ENCODE results near the gene CABYR.

CABYR gene

DNA sequence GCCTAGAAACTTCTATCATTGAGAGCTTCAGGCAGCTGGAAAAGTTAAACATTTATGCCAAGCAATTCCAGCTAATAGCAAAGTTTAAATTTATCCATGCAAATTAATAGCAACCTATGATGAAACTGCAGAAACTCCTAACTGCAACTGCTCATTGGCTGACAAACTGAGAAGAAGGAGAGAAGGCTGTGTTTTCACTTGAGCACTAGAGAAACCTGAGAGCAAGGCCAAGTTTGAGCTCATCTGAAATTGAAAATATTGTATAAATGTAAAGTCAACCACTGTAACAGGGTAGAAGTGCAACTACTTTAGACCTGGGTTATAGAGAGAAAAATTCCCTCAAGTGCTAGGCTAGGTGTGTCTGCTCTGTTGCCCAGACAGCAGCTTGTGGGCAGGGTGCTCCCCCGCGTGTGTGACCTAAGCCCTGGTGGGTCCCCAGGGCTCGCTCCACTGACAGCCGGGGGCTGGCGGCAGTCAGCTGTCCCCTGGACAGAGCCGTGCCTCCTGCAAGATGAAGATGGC, 50.2 kb downstream of the CABYR start:
- Histone ChIP-seq H3K36me3 (replicated peaks; ENCODE audit: insufficient read depth, low read length) (no peaks in the 10 kb centered on the region), H4K20me1 (ENCODE audit: insufficient read depth, low read length) (no peaks in the 10 kb centered on the region), H2AFZ (ENCODE audit: low read length) (no peak overlapping the region; the same call in 1 of the 2 replicates), H3K4me1 (ENCODE audit: low read length) (peaks cover 41% of the 10 kb centered on the region), H3K27ac (ENCODE audit: low read length) (peak overlapping the region; percentile 70), H3K4me2 (ENCODE audit: low read depth, low read length) (peak overlapping the region; percentile 72), H3K27me3 (replicated peaks; ENCODE audit: insufficient read depth, low read length) (no peaks in the 10 kb centered on the region), H3F3A (ENCODE audit: insufficient read depth, low read length) (peaks cover 37% of the 10 kb centered on the region), H3K9ac (ENCODE audit: low read length) (peak overlapping the region; percentile 28; the same call in 1 of the 2 replicates), H3K9me3 (replicated peaks; ENCODE audit: insufficient read depth, low read length) (no peaks in the 10 kb centered on the region), H3K4me3 (ENCODE audit: low read length) (peak overlapping the region; percentile 1; the same call in 1 of the 2 replicates), H3K79me2 (ENCODE audit: low read length) (no peaks in the 10 kb centered on the region), H3K9me2 (replicated peaks; ENCODE audit: insufficient read depth, low read length) (no peaks in the 10 kb centered on the region)
- peak; percentile 61 for DNase-seq
- TF ChIP-seq, protein P1, sequence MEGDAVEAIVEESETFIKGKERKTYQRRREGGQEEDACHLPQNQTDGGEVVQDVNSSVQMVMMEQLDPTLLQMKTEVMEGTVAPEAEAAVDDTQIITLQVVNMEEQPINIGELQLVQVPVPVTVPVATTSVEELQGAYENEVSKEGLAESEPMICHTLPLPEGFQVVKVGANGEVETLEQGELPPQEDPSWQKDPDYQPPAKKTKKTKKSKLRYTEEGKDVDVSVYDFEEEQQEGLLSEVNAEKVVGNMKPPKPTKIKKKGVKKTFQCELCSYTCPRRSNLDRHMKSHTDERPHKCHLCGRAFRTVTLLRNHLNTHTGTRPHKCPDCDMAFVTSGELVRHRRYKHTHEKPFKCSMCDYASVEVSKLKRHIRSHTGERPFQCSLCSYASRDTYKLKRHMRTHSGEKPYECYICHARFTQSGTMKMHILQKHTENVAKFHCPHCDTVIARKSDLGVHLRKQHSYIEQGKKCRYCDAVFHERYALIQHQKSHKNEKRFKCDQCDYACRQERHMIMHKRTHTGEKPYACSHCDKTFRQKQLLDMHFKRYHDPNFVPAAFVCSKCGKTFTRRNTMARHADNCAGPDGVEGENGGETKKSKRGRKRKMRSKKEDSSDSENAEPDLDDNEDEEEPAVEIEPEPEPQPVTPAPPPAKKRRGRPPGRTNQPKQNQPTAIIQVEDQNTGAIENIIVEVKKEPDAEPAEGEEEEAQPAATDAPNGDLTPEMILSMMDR (IDR thresholded peaks at IDR 0.05; ENCODE audit: low read length) = no peak
- TF ChIP-seq EZH2phosphoT487 (IDR thresholded peaks at IDR 0.05; ENCODE audit: low read length) = no peak
- no peak for TF ChIP-seq EZH2 (optimal IDR thresholded peaks at IDR 0.05; ENCODE audit: low read depth, low read length)

DNA sequence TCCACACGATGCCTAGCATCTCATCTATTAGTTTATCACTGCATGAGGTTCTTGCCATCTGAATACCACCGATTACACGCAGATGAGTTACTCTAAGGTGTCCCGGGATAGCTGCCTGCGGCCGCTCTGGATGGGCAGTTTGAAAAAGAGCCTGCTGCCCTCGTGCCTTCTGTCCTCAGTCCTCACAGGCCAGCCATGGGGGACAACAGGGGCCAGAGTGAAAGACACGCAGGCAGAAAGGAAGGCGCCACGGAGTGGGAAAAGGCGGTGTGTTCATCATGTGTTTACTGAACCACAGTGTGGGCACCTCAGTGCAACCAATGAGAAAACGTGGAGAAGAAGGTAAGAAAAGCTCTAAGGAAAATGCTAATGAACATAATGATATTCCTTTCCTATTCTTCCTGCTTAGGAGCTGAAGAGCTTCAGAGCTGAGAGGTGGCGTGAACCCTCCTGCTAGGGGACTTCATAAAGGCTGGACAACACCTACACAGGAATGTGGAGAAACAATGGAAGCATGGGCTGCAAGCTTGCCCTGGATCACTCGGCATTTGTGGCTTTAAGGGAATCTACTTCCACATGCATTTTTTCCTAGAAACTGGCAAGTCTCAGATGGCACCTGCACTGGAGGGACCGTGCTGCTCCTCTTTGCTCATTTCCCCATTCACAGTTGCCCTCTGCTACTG, 50.9 kb downstream of the CABYR start:
- H3K9me2 ChIP-seq (replicated peaks; ENCODE audit: insufficient read depth, low read length) = no peaks in the 10 kb centered on the region
- no peaks in the 10 kb centered on the region for H3K36me3 ChIP-seq (replicated peaks; ENCODE audit: insufficient read depth, low read length)
- TF ChIP-seq EZH2phosphoT487 (IDR thresholded peaks at IDR 0.05; ENCODE audit: low read length) = no peak
- TF ChIP-seq EZH2 (optimal IDR thresholded peaks at IDR 0.05; ENCODE audit: low read depth, low read length) = no peak
- TF ChIP-seq, protein P1 (IDR thresholded peaks at IDR 0.05; ENCODE audit: low read length) = no peak
- no peaks in the 10 kb centered on the region for H3K27me3 ChIP-seq (replicated peaks; ENCODE audit: insufficient read depth, low read length)
- peaks cover 37% of the 10 kb centered on the region for H3F3A ChIP-seq (ENCODE audit: insufficient read depth, low read length)
- H3K79me2 ChIP-seq (ENCODE audit: low read length) = no peaks in the 10 kb centered on the region
- peak overlapping the region; percentile 72 for H3K4me2 ChIP-seq (ENCODE audit: low read depth, low read length)
- H3K9ac ChIP-seq (ENCODE audit: low read length) = peak overlapping the region; percentile 28; the same call in 1 of the 2 replicates
- no peak for DNase-seq
- no peaks in the 10 kb centered on the region for H4K20me1 ChIP-seq (ENCODE audit: insufficient read depth, low read length)
- H3K4me3 ChIP-seq (ENCODE audit: low read length) = peak overlapping the region; percentile 1; the same call in 1 of the 2 replicates
- no peak overlapping the region; the same call in 1 of the 2 replicates for H2AFZ ChIP-seq (ENCODE audit: low read length)
- H3K4me1 ChIP-seq (ENCODE audit: low read length) = peaks cover 47% of the 10 kb centered on the region
- H3K27ac ChIP-seq (ENCODE audit: low read length) = peak overlapping the region; percentile 70; the same call in 1 of the 2 replicates
- H3K9me3 ChIP-seq (replicated peaks; ENCODE audit: insufficient read depth, low read length) = no peaks in the 10 kb centered on the region

DNA sequence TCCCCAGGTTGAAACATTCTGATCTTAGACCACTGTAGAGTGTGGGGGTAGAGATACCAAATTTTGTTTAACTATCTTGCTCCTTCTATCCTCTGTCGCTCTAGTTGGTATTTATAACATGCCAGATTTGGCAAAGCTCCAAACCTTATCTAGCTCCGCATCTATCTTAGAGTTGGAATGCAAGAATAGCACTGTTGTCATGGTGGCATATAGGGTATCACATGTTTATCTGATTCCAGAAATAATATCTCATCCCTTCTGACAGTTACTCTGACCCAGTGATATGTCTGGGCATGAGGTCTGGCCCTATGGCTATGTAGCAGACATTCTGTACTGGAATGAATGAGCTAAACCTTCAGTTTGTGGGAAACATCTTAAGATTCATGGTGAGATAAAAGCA, 51.7 kb downstream of the CABYR start:
- H3K4me3 ChIP-seq (ENCODE audit: low read length) = no peak overlapping the region
- no peaks in the 10 kb centered on the region for H3K36me3 ChIP-seq (replicated peaks; ENCODE audit: insufficient read depth, low read length)
- H3K27ac ChIP-seq (ENCODE audit: low read length) = no peak overlapping the region
- no peak overlapping the region for H3K4me2 ChIP-seq (ENCODE audit: low read depth, low read length)
- H3K9me2 ChIP-seq (replicated peaks; ENCODE audit: insufficient read depth, low read length) = no peaks in the 10 kb centered on the region
- H3K27me3 ChIP-seq (replicated peaks; ENCODE audit: insufficient read depth, low read length) = no peaks in the 10 kb centered on the region
- no peak for TF ChIP-seq EZH2phosphoT487 (IDR thresholded peaks at IDR 0.05; ENCODE audit: low read length)
- TF ChIP-seq, protein P1 (IDR thresholded peaks at IDR 0.05; ENCODE audit: low read length) = no peak
- no peak for TF ChIP-seq EZH2 (optimal IDR thresholded peaks at IDR 0.05; ENCODE audit: low read depth, low read length)
- no peak overlapping the region for H3K9ac ChIP-seq (ENCODE audit: low read length)
- no peaks in the 10 kb centered on the region for H3K79me2 ChIP-seq (ENCODE audit: low read length)
- H3F3A ChIP-seq (ENCODE audit: insufficient read depth, low read length) = peaks cover 43% of the 10 kb centered on the region
- no peak for DNase-seq
- no peaks in the 10 kb centered on the region for H3K9me3 ChIP-seq (replicated peaks; ENCODE audit: insufficient read depth, low read length)
- no peaks in the 10 kb centered on the region for H4K20me1 ChIP-seq (ENCODE audit: insufficient read depth, low read length)
- no peak overlapping the region for H2AFZ ChIP-seq (ENCODE audit: low read length)
- H3K4me1 ChIP-seq (ENCODE audit: low read length) = peaks cover 55% of the 10 kb centered on the region

Measured in MM.1S (cell line).